Stimulated activated CD4-positive, alpha-beta T cell treated with anti-CD3 and anti-CD28 coated beads, Interleukin-4, amount 100 ng/mL, for 48 hours (primary cell): Measurements from ENCODE around the gene DCUN1D1.

ENCODE experiments used
- DNase-seq, 2 donors: peaks; one replicate each; pipeline ENCODE4 v3.0.0-alpha.2; 2020; ENCODE audit warnings: low read depth in 2 of 2

The DCUN1D1 gene

DNA sequence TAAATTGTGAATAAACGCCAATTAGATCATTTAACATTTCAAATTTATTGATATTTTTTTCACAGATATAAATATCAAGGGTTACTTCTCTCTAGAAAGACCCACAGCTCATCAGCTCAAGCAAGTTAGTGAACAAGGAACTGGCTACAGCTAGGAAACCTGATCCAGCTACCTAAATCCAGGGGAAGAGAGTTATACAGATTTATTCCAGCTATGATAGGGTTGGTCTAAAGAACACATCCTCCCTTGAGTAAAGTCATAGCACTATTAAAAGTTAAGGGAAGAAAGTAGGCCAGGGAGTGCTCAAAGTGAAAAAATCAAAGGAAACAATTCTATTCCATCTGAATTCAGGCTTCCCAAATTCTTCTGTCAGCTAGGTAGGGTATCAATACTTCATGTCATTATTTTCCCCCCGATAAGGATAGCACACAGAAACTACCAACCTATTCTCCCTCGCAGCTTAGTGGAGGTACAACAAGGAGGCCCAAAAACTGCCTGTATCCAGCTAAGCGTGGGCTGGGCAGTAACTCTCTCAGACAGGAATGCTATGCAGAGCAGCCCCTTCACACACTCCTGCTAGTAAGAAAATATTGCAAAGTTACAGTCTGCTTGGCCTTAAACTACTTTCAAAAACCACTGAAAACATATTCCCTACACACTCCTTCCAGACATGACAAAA lies 44.0 kb downstream of the DCUN1D1 start:
- DNase-seq = no peak

DNA sequence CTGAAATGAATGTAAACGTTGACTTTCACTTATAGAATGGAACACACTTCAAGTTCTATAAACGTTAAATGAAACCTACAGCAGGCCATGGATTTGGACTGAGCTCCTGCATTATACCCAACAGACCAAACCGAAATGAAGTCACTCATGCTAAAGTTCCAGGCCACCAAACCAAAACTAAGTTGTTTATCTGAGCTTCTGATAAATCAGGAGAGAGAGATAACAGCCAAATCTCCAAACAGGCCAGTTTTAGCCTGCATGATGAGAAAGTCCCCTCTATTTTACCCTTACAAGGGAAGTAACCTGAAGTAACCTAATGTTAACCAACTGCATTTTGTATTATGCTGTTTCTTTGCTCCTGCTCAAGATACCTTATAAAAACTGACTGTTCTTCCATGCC lies 44.5 kb downstream of the DCUN1D1 start:
- no peak for DNase-seq

GRCh38 chr3:182925944-182926337 lies 54.4 kb downstream of the DCUN1D1 start:
- DNase-seq = no peak

GRCh38 chr3:182925330-182925943 lies 54.9 kb downstream of the DCUN1D1 start:
- no peak for DNase-seq

DNA sequence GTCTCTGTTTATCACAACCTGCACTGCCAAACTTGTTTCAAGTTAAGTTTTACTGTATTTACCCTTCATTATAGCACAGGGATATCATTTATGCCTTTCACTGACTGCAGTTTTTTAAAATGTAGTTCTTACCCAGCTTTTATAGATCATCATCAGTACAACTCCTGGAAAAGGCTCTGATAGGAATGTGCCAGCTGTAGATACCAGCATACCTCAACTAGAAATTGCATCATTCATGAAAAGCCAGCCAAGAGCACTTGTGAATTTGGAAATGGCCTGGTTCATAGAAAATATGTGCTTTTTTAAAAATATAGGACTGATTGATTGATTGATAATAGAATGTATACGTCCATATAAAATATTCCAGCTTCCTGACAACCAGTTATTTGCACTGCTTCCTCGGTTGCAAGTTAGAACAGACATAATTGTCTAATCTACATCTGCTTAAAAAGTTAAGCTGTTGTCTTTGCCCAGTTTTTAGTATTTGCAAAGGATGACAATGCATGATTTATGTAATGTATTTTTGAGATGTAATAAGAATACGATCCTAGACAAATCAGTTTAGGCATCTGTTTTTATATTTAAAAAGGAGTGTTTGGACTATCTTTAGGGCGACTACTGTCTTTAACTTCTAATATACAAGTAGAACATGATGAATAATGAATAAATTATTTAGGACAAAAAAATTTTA lies 58.5 kb downstream of the DCUN1D1 start:
- no peak for DNase-seq

DNA sequence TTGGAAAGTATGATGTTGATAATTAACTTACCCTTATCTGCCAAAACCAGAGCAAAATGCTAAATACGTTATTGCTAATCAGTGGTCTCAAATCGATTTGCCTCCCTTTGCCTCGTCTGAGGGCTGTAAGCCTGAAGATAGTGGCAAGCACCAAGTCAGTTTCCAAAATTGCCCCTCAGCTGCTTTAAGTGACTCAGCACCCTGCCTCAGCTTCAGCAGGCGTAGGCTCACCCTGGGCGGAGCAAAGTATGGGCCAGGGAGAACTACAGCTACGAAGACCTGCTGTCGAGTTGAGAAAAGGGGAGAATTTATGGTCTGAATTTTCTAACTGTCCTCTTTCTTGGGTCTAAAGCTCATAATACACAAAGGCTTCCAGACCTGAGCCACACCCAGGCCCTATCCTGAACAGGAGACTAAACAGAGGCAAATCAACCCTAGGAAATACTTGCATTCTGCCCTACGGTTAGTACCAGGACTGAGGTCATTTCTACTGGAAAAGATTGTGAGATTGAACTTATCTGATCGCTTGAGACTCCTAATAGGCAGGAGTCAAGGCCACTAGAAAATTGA lies 59.7 kb downstream of the DCUN1D1 start:
- no peak for DNase-seq

- no peak for DNase-seq
These were observed 60.4 kb downstream of the DCUN1D1 start for GRCh38 chr3:182919866-182920357.

- no peak for DNase-seq
These were observed 63.2 kb downstream of the DCUN1D1 start for GRCh38 chr3:182917134-182917533.

GRCh38 chr3:182914341-182914740 lies 66.0 kb downstream of the DCUN1D1 start:
- no peak for DNase-seq

- DNase-seq = no peak
These were observed 66.4 kb downstream of the DCUN1D1 start for GRCh38 chr3:182913889-182914288.

DNA sequence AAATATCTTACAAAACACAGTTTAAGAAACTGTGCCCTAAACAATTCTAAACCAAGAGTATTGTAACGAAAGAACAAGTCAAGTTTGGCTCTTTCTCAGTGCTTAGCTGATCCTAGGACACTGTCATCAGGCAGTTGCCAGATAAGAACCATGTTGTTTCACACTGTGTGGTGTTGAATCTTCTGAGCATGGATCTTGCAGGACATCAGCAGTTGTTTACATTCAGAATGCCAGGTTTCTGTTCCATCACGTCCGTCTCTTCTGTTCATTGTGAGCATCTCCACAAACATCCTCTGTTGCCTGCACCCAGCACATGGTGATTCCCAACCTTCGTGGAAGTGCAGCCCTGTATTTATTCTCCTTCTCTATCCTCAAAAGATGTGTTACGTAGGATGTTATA lies 67.9 kb downstream of the DCUN1D1 start:
- DNase-seq = no peak

DNA sequence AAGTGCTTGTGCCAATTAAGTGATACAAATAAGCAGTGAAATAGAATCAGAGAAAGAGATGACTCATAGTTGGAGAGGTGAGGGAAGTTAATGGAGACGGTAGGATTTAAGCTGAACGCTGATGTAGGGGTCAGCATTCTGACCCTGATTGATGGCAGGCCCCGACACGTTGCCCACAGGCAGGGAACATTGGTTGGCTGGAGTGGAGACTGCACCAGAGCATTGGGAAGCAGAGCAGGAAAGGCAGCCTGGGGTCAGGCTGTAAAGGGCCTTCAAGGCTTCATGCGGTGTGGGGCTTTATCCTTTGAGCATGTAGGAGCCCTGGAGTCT lies 68.6 kb downstream of the DCUN1D1 start:
- no peak for DNase-seq

- DNase-seq = no peak
These were observed 69.2 kb downstream of the DCUN1D1 start for GRCh38 chr3:182910936-182911781.

- no peak for DNase-seq
These were observed 70.9 kb downstream of the DCUN1D1 start for GRCh38 chr3:182909318-182910040.

DNA sequence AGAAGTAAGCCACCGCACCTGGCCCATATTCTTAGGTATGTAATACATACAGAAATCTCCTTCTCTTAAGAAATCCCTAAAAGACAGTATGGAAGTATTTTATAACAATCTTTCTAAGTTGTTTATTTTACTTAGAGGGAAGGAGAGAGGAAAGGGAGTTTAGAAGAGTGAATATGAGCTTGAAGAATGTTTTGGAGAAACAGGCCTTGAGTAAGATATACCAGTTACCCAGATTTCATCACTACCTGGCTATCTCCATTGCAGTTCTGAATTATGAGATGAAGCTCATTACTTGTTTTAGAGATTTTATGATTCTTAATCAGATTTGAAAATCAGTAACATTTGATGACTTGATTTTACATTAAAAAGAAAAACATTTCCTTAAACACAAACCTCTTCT lies 71.9 kb downstream of the DCUN1D1 start:
- no peak for DNase-seq

- DNase-seq = no peak
These were observed 74.3 kb downstream of the DCUN1D1 start for GRCh38 chr3:182906036-182906435.

DNA sequence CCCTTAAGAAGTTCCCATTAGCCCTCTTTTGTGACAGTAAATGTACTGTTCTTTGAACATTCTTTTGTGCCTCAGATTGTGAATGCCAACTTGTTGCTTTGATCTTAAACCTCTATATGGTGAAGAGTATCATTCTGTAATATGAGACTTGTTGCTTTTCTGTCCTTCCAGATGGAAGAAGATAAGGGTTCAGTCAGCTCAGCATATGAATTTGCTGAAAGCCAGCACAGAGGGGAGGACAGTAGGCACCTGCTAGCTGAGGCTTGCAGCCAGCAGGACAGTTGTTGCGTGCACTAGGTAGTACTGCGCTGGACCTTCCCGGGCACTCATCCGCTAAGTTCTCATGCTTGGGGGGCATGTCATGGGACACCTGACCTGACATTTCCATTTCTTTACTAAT lies 74.7 kb downstream of the DCUN1D1 start:
- no peak for DNase-seq

- no peak for DNase-seq
These were observed 76.2 kb downstream of the DCUN1D1 start for GRCh38 chr3:182904164-182904563.

DNA sequence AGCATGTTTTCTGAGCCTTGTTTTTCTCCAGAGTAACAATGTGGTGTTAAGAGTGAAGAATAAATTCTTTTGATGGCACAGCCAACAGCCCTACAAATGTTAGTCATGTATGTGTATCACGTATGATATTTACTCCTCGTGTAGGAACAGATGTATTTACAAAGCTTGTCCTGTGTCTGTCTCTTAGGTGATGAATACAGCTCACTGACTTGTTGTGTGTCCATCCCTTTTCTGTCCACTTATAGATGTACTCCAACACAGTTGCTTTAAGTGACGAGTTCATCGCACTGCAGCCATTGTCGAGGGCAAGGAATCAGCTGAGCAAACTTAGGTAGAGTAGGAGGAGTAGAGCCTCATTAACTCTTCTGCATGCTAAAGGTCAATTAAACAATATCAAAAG lies 78.1 kb downstream of the DCUN1D1 start:
- no peak for DNase-seq

DNA sequence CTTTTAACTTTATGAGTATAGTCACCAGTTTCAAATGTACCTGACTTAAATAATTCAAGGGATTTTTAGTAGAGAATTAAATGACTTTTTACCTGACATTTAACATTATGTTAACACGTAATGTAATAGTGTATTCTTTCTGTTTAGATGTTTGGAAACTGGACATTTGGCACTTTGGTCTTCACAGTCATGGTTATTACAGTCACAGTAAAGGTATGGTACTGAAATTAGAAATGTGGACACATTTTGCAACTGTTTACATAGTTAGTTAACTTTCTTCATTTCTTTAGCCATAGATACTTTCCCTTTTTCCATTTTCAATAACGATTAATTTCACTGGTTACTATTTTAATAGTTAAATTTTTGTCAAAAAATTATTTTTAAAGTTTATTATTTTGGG lies 83.8 kb downstream of the DCUN1D1 start:
- no peak for DNase-seq

DNA sequence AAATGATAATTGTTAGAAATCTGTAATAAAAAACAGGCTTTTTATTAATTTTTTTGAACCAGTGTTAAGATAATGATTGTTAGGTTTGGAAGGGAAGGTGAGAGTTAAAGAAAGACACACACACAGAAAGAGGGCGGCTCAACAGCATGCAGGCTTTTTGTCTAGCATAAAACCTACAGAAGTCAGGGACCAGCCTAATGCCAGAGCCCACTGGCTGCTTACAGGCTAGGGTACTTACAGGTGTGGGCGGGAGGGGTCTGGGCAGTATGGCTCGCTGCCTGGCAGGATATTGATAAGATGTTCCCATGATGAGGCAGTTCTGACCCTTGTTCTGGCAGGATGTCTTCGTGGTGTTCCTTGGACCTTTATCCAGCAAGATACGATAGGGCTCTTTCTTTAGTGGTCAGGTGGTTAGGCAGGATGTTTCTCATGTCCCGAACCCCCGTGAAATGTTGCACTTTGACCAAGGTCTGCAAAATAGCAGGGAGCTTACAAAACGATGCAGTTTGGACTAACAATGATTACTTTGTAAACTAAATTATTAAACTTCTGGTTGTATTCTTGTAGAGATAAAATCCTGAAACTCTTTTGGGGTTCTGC lies 84.7 kb downstream of the DCUN1D1 start:
- no peak for DNase-seq
